B cell (primary cell): ENCODE data around the gene PPFIA1. TPM values are rescaled to one million over a fixed set of nuclear protein-coding genes. Genes with fewer than 3 reads are reported as not detected.

Source experiments
- ATAC-seq: fragments of 200-7000 bp; cut with Tn5 transposase; one replicate; pipeline ENCODE4 v1.10.0; 2021; ENCODE audit warnings: low read depth, mild to moderate bottlenecking, moderate number of reproducible peaks, moderate library complexity
- CTCF ChIA-PET: fragments of 350-600 bp; sonication (Branson Sonifier 250); formaldehyde crosslinking; loops from one replicate; lab custom pipeline; 2021; ENCODE audit warnings: antibody characterized with exemption, inconsistent platforms; lab: Charles Lee
- POLR2A ChIA-PET: fragments of 350-600 bp; sonication (Branson Sonifier 250); formaldehyde crosslinking; loops from one replicate; lab custom pipeline; 2021; ENCODE audit warnings: antibody characterized with exemption; lab: Charles Lee
- DNase-seq: peaks from one replicate; pipeline ENCODE4 v3.0.0; 2013
- H2AFZ ChIP-seq: 2 replicates; pipeline ENCODE4 v1.6.1; 2012; ENCODE audit warnings: mild to moderate bottlenecking, low read depth, low read length; ENCODE audit not compliant: insufficient read depth, poor library complexity, severe bottlenecking
- H3K27ac ChIP-seq, 2 donors: 1 replicate in 1 of 2; 2 replicates in 1 of 2; pipeline ENCODE4 v1.5.1; 2012 to 2013; ENCODE audit warnings: low read length in 2 of 2, mild to moderate bottlenecking in 2 of 2, moderate library complexity in 1 of 2
- H3K27me3 ChIP-seq, 4 experiments: fragments of 200-600 bp in 1 of 4; sonication (generic) in 1 of 4; replicated peaks in 1 of 4; 1 replicate in 2 of 4; 2 replicates in 2 of 4; pipeline versions ENCODE4 v1.6.1 to v1.7.0; 2013 to 2016; ENCODE audit warnings: low read length in 3 of 4, mild to moderate bottlenecking in 2 of 4, mixed read lengths in 1 of 4, moderate library complexity in 1 of 4; ENCODE audit not compliant: insufficient read depth in 4 of 4, control insufficient read depth in 3 of 4; ENCODE audit errors: control extremely low read depth in 1 of 4
- H3K36me3 ChIP-seq, 2 experiments: replicated peaks in 1 of 2; 1 replicate in 1 of 2; 2 replicates in 1 of 2; pipeline versions ENCODE4 v1.6.1 to v1.7.1; 2013; ENCODE audit warnings: low read length in 1 of 2; ENCODE audit not compliant: insufficient read depth in 2 of 2, control insufficient read depth in 1 of 2; ENCODE audit errors: control extremely low read depth in 1 of 2, extremely low read depth in 1 of 2
- H3K4me1 ChIP-seq, 2 donors: fragments of 200-600 bp in 1 of 2; sonication (generic) in 1 of 2; 1 replicate in 1 of 2; 2 replicates in 1 of 2; pipeline versions ENCODE4 v1.5.1 to v1.6.1; 2013 to 2017; ENCODE audit warnings: low read length in 2 of 2; ENCODE audit not compliant: control insufficient read depth in 2 of 2, insufficient read depth in 2 of 2
- H3K4me2 ChIP-seq: replicated peaks from 2 replicates; pipeline ENCODE3; 2012; ENCODE audit warnings: mild to moderate bottlenecking, low read depth, low read length; ENCODE audit not compliant: poor library complexity, severe bottlenecking
- H3K4me3 ChIP-seq, 5 experiments: fragments of 200-600 bp in 1 of 5; sonication (generic) in 1 of 5; 1 replicate in 3 of 5; 2 replicates in 2 of 5; pipeline versions ENCODE4 v1.5.1 to v1.7.0; 2011 to 2016; ENCODE audit warnings: low read length in 4 of 5, mild to moderate bottlenecking in 4 of 5, low read depth in 2 of 5, control low read depth in 1 of 5, moderate library complexity in 1 of 5; ENCODE audit not compliant: insufficient read depth in 1 of 5; ENCODE audit errors: control extremely low read depth in 1 of 5, extremely low read depth in 1 of 5
- H3K79me2 ChIP-seq: fragments of 200-600 bp; sonication (generic); one replicate; pipeline ENCODE4 v1.6.0; 2016; ENCODE audit warnings: low read length; ENCODE audit not compliant: control insufficient read depth, insufficient read depth
- H3K9ac ChIP-seq: fragments of 200-600 bp; sonication (generic); 2 replicates; pipeline ENCODE4 v1.6.1; 2017; ENCODE audit warnings: mild to moderate bottlenecking, low read length, moderate library complexity
- H3K9me3 ChIP-seq, 3 donors: one replicate each; pipeline versions ENCODE4 v1.6.1 to v1.7.1; 2013; ENCODE audit warnings: low read length in 2 of 3; ENCODE audit not compliant: control insufficient read depth in 2 of 3, insufficient read depth in 1 of 3; ENCODE audit errors: control extremely low read depth in 1 of 3
- H4K20me1 ChIP-seq: 2 replicates; pipeline ENCODE4 v1.6.0; 2012; ENCODE audit warnings: mild to moderate bottlenecking, low read length; ENCODE audit not compliant: insufficient read depth, control insufficient read depth, poor library complexity, severe bottlenecking
- H3K27ac Mint-ChIP-seq: one replicate; pipeline ENCODE4 v1.8.0; 2021; ENCODE audit warnings: mixed read lengths
- H3K27me3 Mint-ChIP-seq: one replicate; pipeline ENCODE4 v1.8.0; 2021; ENCODE audit warnings: mixed read lengths
- H3K4me1 Mint-ChIP-seq: one replicate; pipeline ENCODE4 v1.8.0; 2021; ENCODE audit warnings: mixed read lengths
- H3K4me3 Mint-ChIP-seq: one replicate; pipeline ENCODE4 v1.8.0; 2021; ENCODE audit warnings: mixed read lengths
- H3K9me3 Mint-ChIP-seq: one replicate; pipeline ENCODE4 v1.8.0; 2022; ENCODE audit warnings: mixed read lengths; ENCODE audit not compliant: insufficient read depth
- CTCF ChIP-seq: fragments of 200-600 bp; IDR thresholded peaks from one replicate; pipeline ENCODE4 v1.8.0; 2022; ENCODE audit warnings: antibody characterized with exemption, mild to moderate bottlenecking
- EZH2 ChIP-seq: IDR thresholded peaks from 2 replicates; pipeline ENCODE4 v1.6.1; 2012; ENCODE audit warnings: borderline replicate concordance, low read depth, mild to moderate bottlenecking, moderate library complexity, low read length; ENCODE audit not compliant: insufficient read depth, poor library complexity, severe bottlenecking
- whole genome bisulfite sequencing: methylation state at CpG from one replicate; pipeline ENCODE4 v1.1.5; 2013; ENCODE audit warnings: missing lambda C conversion rate; ENCODE audit not compliant: insufficient coverage; 5-methylcytosine and 5-hydroxymethylcytosine counted together
- intact Hi-C: fragments of 100-400 bp; cut with micrococcal nuclease; formaldehyde crosslinking; loops from one replicate; pipeline ENCODE4 v1.10.0; 2022
- polyA plus RNA-seq: library from polyadenylated mRNA; depleted of rRNA; stranded (reverse); fragments of >200 nt; gene quantifications from 2 replicates; pipeline ENCODE4 v1.2.3, GENCODE V29; 2012
- total RNA-seq, 2 donors: library from RNA; stranded (reverse); fragments of 120-200 nt in 1 of 2; gene quantifications; 1 replicate in 1 of 2; 2 replicates in 1 of 2; pipeline versions ENCODE4 v1.2.3 to v1.2.4, GENCODE V29; 2013 to 2022

Gene PPFIA1
- total and polyA plus RNA-seq, 2 donors (not counting 1 experiment from before 2014, with no cell fraction given) = 21.8 to 70.4 TPM

GRCh38 chr11:70306586-70307033 lies 36.1 kb downstream of the PPFIA1 start:
- H3K27ac ChIP-seq = no peak overlapping the region
- H3K9me3 Mint-ChIP-seq = no peaks in the 10 kb centered on the region
- no CpG with 5 or more reads among the region's 4 CpGs for WGBS
- peaks cover 45% of the 10 kb centered on the region for H3K79me2 ChIP-seq
- H4K20me1 ChIP-seq = peaks cover 44% of the 10 kb centered on the region
- ATAC-seq = no peak
- H2AFZ ChIP-seq = no peak overlapping the region
- ChIA-PET CTCF (no interaction called here), POLR2A (no interaction called here)
- no peak for DNase-seq
- intact Hi-C loops = no loop called here
- no peaks in the 10 kb centered on the region for H3K27me3 ChIP-seq
- no peaks in the 10 kb centered on the region for H3K27me3 Mint-ChIP-seq
- no peak overlapping the region for H3K4me3 Mint-ChIP-seq
- peaks cover 0 to 14% of the 10 kb centered on the region in 2 experiments for H3K36me3 ChIP-seq
- no peak for TF ChIP-seq CTCF
- TF ChIP-seq EZH2 = no peak
- H3K4me1 Mint-ChIP-seq = peaks cover 3% of the 10 kb centered on the region
- no peak overlapping the region for H3K9ac ChIP-seq
- no peak overlapping the region for H3K27ac Mint-ChIP-seq
- H3K9me3 ChIP-seq = no peaks in the 10 kb centered on the region
- H3K4me2 ChIP-seq = no peak overlapping the region
- H3K4me1 ChIP-seq = no peaks in the 10 kb centered on the region
- no peak overlapping the region for H3K4me3 ChIP-seq

- Mint-ChIP-seq H3K4me1 (peaks cover 3% of the 10 kb centered on the region), H3K27ac (no peak overlapping the region), H3K27me3 (no peaks in the 10 kb centered on the region), H3K9me3 (no peaks in the 10 kb centered on the region), H3K4me3 (no peak overlapping the region)
- CTCF ChIA-PET = no interaction called here
- Histone ChIP-seq H3K36me3 (peaks cover 0 to 14% of the 10 kb centered on the region in 2 experiments), H3K9ac (no peak overlapping the region), H3K27ac (no peak overlapping the region), H3K4me3 (no peak overlapping the region), H3K79me2 (peaks cover 45% of the 10 kb centered on the region), H3K4me1 (no peaks in the 10 kb centered on the region), H4K20me1 (peaks cover 39% of the 10 kb centered on the region), H2AFZ (no peak overlapping the region), H3K9me3 (no peaks in the 10 kb centered on the region), H3K27me3 (no peaks in the 10 kb centered on the region), H3K4me2 (no peak overlapping the region)
- POLR2A ChIA-PET = no interaction called here
- no CpG with 5 or more reads among the region's 3 CpGs for WGBS
- TF ChIP-seq EZH2 (no peak), CTCF (no peak)
- ATAC-seq (no peak), DNase-seq (no peak)
- intact Hi-C loops = no loop called here
These were observed 36.7 kb downstream of the PPFIA1 start for GRCh38 chr11:70307176-70307575.
